Stimulated activated CD4-positive, alpha-beta T cell treated with anti-CD3 and anti-CD28 coated beads, Interleukin-4, amount 100 ng/mL, for 1 hour (primary cell): Measurements from ENCODE around the gene RPS27.
"Not testable (repeated sequence)": the region's sequence is repeated elsewhere in the genome, so short reads cannot be mapped to it uniquely, and the experiment has no call there.

Experiments
- DNase-seq: peaks from one replicate; pipeline ENCODE4 v3.0.0-alpha.2; 2020

The RPS27 gene

DNA sequence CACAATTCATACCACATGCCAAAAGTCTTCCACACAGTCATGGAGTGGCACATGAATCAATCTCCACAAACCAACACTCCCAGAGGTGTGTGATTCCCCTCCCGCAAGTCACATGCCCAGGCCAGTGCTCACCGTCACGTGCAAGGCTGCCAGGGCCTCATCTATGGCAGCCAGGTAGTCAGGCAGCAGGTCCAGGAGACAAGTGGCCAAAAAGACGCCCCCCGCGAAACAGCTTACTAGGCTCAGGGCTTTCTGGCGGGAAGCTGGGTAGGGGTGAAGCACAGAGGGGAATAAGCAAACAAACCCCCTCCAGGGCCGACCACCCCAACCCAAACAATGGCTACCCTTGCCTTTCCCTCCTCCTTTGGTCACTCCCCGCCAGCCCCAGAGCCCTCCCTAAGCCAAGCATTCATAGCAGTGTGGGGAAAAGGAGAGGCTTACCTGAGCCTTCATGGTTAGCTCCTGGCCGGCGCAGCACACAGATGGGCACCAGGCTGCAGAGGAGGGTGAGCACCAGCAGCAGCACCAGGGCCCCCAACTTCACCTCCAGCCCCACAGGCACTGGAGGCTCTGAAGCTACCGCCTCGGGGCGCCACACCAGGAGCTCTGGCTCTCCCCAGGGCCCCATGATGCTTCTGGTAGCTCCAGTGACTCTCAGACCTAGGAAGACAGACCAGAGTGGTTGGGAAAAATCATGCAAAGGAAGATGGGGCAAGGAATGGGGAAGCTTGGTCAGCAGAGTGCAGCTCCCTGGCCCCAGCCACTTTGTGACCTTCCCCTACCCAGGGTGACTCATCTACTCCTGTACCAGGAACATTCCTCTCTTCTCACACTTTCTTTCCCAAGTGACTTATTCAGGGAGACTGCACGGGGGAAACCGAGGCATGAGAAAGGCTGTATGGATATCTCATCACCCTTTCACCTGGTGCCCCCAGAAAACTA lies 28.2 kb upstream of the RPS27 start:
- DNase-seq = no peak

DNA sequence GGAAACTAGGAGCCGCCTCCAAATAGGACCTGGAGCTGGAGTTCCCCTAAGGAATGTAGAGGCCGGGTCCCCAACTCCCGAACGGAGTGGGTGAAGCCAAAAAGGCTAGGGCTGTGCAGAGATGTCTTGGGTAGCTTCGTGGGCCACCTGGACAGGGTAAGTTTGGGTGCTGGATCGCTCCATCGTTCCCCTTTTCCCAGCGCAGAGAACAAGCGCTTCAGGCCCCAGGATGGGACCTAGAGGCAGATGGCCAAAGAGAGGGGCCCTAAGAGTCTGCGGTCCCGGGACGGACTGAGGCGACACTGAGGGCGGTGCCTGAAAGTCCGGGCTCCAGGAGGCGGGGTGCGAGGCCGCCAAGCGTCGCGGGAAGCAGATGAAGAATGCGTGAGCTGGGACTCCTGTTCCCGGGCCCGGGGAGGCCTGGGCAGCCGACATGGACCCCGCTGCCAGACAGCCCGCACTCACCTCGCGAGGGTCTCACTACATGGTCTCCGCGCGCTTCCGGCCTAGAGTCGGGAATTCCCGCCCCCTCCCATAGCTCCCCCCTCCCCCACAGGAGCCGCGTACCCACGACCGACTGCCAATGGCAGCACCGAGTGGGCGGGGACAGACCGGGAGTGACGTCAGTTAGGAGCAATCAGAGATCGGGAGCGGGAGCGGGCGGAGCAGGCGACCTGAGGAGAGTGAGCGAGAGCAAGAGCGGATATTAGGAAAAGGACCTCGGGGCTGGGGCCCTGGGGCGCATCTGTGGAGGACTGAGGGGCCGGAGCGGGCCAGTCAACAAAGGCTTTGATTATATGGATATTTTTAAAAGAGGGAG lies 27.3 kb upstream of the RPS27 start, which contains the start of gene SLC39A1:
Gene SLC39A1 (minus strand): TSS at position 508 of the 820 bp plus-strand sequence. CDS start 822 bp downstream, outside the sequence.
- peak; percentile 94 for DNase-seq

DNA sequence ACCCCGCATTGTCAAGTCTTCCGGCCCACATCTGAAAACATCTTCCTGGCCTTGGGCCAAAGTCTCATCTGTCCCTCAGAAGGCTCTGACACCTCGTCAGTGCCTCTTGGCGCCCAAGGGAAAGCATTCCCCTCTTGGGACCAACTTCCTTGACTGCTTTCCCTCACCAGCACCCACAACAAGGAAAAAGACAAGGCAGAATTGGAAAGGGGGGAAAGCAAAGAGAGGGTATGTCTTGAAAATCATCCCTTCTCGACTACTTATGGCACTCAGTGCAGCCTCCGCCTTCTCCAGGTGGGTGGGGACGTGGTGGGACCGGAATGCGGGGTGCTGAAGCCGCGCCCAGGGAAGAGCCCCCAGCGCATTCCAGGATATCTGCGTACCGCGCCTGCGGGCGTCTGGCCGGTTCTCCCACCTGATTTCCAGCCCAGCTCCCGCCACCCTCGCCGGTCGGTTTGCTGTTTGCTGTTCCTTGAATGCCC lies 26.7 kb upstream of the RPS27 start:
- DNase-seq = no peak

DNA sequence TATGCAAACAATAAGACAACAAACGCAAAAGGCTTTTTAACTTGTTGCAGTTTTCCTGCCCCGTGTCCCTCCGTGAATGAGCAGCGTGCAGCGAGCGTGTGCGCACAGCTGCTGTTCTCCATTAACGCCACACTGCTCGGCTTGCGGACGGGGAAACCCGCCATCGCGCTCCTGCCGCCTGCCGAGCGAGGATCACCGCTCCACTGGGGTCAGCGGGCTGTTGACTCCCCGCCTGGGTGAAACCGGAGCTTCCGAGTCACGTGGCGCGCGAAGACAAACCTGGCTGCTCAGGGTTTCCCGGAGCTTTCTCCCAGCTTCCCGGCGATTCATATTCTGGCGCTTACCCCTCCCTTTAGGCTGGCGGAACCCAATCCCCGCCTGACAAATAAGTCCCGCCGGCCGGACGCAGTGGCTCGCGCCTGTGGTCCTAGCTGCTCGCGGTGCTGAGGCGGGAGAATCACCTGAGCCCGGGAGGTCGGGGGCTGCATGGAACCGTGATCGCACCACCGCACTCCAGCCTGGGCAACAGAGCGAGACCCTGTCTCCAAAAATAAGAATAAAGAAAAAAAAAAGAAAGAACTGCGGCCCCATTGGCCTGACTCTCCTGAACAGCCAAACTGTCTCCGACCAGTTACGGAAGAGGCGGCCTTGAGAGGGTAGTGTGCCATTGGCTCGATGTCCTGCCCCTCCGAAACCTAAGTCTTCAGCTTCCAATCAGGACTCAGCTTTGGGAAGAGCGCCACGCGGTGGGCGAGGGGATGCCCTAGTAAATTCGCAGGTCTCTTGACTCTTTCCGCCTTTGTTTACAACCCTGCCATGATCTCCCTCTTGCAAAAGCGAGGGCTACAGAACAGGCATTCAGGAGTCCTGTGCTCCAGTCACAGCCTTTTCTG lies 23.2 kb upstream of the RPS27 start, which contains the start of gene CREB3L4:
Gene CREB3L4 (plus strand): TSS at position 796 of the 893 bp plus-strand sequence. CDS start 624 bp downstream, outside the sequence.
- DNase-seq = peak; percentile 79

DNA sequence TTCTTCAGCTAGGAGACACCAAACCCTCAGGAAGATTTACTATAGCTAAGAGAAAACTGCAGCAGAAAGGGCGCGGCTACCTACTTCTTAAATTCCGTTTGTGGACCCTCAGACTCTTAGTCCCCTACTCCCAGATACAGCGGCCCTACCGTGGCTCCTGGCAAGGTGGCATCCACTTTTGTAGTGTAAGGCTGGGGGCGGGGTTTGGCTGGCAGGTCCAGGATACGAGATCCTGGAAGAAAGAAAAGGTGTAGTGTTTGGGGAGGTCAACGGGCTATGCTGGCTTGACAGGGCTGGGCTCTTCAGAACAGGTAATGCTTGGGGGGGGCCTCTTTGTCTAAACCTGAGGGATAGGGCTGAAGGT lies 22.6 kb upstream of the RPS27 start:
- DNase-seq = no peak

DNA sequence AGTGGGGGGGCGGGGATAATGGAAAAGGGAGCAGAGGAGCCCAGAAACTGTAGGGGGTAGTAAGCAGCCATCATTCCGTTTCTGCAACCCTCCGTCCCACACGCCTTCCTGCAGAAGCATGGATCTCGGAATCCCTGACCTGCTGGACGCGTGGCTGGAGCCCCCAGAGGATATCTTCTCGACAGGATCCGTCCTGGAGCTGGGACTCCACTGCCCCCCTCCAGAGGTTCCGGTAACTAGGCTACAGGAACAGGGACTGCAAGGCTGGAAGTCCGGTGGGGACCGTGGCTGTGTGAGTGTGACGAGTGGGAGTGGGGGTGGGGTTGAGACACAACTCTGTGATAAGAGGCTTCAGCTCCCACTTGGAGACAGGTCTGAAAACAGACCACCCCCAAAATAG lies 22.2 kb upstream of the RPS27 start:
- DNase-seq = no peak

DNA sequence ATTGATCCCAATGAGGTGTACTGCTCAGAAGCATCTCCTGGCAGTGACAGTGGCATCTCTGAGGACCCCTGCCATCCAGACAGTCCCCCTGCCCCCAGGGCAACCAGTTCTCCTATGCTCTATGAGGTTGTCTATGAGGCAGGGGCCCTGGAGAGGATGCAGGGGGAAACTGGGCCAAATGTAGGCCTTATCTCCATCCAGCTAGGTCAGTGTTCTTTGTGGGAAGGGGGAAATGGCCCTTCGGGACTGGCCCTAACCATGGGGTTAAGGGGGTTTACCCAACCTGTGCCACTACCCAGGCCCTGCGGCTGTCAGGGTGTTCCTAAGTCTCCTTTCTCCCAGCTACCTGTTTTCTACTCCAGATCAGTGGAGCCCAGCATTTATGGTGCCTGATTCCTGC lies 21.6 kb upstream of the RPS27 start:
- no peak for DNase-seq

DNA sequence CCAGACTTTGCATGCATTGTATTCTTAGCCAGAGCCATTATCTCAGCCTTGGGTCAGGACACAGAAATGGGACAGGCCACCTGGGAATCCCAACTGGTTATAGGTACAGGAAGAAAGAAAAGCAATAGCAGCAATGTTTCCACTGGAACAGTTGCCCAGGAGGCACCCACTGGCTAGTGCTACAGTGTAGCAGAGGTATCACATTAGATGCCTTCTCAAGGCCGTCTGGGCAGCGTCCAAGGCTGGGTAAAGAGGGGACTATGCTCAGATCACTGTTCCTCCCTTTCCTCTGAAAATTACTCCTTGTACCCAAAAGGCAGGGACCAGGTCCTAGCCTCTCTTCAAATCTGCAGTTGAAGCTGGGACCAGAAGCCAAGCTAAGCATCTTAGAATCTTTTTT lies 20.2 kb upstream of the RPS27 start:
- DNase-seq = no peak

DNA sequence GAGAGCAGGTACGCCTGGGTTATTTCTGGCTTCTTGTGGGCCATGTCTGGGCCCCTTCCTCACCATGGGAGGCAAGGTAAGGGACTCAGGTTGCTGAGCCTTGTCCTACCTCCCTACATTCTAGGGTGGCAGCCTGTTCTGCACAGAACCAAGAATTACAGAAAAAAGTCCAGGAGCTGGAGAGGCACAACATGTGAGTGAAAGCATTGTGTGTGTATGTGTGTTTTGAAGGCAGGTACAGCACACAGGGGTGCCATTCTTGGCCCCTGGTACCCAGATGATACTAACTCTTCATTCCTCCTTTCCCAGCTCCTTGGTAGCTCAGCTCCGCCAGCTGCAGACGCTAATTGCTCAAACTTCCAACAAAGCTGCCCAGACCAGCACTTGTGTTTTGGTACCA lies 17.5 kb upstream of the RPS27 start:
- DNase-seq = no peak

DNA sequence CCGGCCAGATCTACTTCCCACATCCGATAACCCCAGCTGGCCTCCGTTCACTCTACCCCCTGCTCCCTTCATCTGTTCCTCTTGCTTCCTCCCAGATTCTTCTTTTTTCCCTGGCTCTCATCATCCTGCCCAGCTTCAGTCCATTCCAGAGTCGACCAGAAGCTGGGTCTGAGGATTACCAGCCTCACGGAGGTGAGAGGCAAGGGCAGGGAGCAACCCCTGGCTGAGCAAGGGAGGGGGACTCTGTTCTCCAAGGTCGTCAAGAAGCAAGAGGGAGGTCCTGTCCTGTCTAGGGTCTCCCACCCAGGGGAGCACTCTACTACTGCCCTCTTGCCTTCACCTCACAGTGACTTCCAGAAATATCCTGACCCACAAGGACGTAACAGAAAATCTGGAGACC lies 17.0 kb upstream of the RPS27 start:
- no peak for DNase-seq

DNA sequence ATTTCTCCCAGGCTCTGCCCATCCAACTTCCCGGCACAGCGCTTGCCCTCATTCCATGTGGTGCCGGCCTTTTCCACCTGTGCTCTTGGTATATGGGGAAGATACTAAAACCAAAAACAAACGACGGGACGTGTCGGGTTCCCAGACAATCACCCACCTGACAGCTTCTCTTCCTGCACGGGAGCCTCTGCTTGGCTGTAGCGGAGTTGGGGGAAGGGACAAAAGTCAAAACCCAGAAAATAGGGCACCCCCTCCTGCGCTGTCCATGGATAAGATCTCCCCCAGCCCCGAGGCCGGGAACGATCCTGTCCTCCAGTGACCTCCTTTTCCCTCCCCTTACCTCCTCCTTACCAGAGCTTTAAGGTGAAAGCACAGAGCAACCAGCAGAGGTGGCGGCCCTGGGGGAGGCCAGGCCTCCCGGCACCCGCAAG lies 13.7 kb upstream of the RPS27 start:
- no peak for DNase-seq

DNA sequence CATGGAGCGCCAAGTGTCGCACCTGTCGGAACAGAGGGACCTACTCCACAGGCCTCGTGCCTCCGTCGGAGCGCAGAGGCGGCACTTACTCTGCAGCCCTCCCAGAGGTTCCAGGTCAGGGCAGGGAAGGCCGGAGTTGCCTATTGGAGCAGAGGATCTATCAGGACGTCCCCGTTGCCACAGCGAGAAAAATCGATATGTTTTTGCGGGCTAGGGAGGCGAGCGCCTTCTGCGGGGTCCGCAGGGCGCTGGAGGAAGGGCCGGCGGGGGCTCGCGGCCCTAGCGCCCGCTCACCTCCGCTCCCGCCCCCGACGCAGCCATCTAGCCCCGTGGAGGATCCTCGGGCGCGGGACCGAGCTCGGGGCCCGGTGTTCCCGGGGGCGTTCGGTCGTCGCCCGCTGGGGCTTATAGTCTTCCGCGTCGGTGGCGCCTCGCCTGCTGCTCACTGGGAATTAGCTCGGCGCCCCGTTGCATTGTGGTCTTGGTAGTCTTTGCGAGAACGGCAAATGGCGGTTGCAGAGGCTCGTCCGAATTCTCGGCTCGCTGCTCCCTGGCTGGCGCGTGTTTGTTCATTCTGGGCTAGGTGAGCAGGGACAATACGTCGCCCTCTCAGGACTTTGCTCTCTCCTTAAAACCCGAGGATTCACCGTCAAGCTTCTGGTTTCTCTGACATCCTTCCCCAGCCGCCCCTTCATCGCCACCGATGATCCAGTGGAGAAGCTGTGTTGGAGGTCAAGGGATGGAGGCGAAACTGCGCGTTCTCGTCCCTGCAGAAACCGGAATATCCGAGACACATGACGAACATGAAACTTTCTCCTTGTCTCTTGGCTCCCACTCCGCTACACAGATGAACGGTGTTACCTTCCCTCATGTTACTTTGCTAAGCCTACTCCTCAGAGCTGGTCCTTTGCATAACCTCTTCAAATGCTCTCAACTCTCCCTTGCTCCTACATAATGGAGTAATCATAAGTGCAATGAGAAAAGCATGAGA lies 13.0 kb upstream of the RPS27 start, which contains the start of gene JTB:
Gene JTB (minus strand): TSS at position 425 of the 991 bp plus-strand sequence. CDS start 422 bp downstream, at position 3.
- peak; percentile 86 for DNase-seq

DNA sequence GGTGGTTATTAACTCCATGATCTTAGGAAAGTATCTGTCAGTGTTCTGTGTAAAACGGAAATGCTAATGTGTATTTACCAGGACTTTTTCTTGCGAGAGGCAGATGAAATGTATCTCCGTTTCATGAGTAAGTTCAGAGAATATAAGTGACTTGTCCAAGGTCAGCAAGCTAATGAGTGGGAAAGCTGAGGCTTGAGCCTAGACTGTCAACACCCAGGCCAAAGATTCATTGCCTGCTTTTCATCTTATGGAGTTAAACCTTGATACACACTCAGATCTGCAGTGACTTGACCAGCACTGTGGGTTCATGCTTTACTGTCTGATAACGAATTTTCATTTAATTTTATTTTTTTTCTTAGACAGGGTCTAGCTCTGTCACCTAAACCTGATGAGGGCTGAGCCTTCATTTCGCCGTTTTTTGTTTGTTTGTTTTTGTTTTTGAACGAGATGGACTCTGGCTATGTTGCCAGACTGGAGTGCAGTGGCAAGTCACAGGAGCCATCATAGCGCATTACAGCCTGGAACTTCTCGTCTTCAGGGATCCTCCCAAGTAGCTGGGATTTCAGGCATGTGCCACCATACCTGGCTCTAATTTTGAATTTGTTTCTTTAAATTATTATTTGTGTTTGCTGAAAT lies 12.2 kb upstream of the RPS27 start:
- no peak for DNase-seq

DNA sequence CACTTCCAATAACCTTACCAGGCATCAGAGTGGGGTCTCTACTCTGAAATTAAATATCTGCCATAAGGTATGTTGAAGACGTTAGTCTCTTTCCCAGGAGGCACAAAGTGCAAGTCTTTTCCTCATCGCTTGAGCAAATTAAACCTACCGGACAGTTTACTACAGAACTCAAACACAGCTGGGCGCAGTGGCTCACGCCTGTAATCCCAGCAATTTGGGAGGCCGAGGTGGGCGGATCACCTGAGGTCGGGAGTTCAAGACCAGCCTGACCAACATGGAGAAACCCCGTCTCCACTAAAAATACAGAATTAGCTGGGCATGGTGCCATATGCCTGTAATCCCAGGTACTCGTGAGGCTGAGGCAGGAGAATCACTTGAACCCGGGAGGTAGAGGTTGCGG lies 11.5 kb upstream of the RPS27 start:
- DNase-seq = not testable (repeated sequence)

DNA sequence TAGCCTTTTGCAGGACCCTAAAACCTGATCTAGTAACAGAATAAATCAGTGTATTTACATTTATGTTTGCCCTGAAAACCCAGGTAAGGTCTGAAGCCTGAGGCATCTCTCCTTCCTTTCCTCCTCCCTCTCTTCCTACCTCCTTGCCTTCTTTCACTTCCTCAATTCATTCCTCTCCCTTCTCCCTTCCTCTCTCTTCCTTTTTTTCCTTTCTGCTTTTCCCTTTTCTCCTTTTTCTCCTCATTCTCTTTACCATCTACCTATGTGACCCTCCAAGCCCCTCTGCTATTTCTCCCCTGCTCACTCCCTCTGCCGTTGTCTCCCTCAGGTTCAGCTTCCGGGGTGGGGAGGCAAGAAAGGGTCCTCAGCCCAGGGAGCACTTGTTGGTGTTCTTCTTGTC lies 8.8 kb upstream of the RPS27 start:
- not testable (repeated sequence) for DNase-seq

DNA sequence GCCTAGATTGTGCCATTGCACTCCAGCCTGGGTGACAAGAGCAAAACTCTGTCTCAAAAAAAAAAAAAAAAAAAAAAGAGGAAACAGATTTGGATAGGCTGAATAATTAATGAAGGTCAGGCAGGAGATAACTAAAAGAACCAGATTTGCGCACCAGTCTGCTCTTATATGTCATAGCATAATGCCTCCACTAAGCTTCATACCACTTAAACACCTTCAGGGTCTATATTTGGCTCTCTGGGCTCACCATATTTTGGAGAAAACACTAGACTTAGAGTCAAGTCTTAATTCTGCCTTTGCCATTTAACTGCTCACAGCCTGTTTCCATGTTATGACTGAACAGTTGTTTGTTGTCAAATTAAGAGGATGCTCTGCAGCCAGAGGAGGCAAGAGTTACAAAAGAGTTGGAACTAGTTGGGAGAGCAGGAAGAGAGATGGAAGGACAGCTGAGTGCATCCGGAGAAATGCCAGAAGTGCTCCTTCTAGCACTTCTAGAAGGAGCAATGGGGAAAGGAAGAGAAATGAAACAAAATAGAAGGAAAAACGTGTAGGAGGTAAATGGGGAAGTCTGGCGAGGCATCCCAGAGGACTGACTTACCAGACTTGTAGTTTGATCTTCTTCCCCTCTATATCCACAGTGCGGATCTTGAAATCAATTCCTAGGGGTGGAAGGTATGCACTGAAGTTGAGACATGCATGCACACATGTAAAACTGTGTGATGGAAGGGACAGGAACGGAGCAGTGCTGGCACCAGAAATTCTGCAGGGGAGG lies 6.3 kb upstream of the RPS27 start:
- DNase-seq = no peak

DNA sequence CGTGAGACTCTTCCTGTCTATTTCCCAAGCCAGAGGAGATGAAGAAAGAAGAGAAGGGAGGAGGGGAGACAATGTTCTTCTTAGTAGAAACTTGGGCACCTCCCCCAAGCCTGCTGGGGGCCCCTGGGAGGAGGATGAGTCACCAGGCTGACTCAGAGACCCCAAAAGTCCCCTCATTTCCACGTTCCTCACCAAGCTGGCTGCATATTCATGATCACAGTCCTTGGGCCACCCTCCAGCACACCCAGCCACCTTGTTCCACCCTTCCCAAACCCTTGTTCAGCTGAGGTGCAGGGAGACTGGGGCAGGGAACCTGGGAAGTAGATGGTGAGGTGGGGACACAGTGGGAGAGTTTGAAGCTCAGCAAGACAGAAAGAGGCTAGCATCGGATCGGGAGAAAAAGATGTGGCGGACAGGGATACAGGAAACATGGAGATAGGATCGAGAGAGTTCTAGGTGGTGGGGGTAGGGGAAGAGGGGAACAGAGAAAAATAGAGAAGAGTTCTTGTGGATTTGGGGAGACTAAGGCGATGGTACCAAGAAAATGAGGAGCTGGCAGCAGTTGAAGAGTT lies 5.1 kb upstream of the RPS27 start:
- peak; percentile 61 for DNase-seq

DNA sequence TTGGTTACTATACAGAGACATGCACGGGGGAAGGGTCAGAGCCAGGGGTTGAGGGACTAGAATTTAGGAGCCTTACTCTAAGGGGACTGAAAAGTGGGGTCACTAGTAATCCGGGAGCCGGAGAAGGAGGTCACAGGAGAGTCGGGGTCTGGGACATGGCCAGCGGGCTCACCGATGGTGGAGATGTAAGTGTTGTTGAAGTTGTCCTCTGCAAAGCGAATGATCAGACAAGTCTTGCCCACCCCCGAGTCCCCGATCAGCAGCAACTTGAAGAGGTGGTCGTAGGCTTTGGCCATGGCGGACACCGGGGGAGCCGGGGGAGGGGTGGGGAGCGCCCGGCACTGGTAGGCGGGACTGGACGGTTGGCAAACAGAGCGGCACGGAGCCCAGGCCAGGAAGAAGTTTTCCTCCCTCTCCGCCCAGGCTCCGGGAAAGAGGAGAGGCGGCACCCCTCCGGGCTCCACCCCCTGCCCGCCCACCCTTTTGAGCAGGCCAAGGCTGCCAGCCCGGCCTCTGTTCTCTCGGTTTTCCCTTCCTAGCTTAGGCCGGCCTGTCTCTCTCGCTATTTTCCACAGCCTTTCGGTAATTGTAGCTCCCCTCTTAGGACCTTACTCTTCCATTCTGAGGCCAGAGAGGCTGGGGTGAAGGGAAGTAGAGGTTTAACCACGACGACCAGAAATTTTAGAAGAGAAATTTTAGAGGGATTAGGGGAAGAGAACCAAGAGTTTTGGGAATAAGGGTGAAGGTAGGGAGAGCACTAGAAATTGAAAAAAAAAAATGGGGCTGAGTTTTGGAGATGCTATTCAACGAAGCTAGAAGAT lies 4.4 kb upstream of the RPS27 start, which contains the start of gene RAB13:
Gene RAB13 (minus strand): TSS at position 399 of the 821 bp plus-strand sequence. CDS start 103 bp downstream, at position 296.
- DNase-seq = no peak
